GM19468 (cell line): Measurements from ENCODE around the gene DHRS9.
"Not testable (repeated sequence)": the region's sequence is repeated elsewhere in the genome, so short reads cannot be mapped to it uniquely, and the experiment has no call there.

ENCODE experiments used
- ATAC-seq: cut with Tn5 transposase; IDR thresholded peaks from one replicate; pipeline ENCODE4 v1.9.1; 2021; ENCODE audit warnings: mild to moderate bottlenecking, moderate library complexity, moderate number of reproducible peaks; ENCODE audit not compliant: unreplicated experiment; ENCODE audit errors: extremely low read depth

The DHRS9 gene

GRCh38 chr2:169119851-169120250, 50.5 kb downstream of the DHRS9 start:
- ATAC-seq, result no peak

DNA sequence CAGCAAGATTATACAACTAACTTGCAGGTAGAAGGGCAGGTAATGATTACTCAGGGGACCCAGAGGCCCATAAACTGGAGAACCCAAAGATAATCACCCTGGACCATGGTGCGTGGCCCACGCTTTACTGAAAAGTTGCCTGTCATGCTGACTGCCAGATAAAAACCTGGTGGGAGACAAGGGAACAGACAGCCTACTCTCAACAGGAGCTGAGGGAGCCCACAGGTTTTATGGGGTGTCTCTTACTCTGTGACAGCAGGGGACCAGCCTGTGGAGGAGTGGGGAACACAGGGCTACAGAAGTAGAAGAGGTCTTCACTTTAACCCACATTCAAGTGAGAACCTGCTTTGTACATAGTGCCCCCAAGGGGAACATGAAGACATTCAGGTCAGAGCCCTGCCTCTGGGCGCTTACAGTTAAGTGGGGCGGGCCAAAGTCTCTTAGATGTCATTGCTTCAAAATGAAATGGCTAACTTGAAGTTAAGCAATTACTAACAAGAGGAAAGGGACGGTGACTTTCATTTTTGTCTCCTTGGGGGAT, 60.4 kb downstream of the DHRS9 start:
- ATAC-seq, result no peak

GRCh38 chr2:169131587-169132512, 62.5 kb downstream of the DHRS9 start:
- peak; percentile 24 for ATAC-seq

- not testable (repeated sequence) for ATAC-seq
Observed at GRCh38 chr2:169134272-169134671, 64.9 kb downstream of the DHRS9 start.

DNA sequence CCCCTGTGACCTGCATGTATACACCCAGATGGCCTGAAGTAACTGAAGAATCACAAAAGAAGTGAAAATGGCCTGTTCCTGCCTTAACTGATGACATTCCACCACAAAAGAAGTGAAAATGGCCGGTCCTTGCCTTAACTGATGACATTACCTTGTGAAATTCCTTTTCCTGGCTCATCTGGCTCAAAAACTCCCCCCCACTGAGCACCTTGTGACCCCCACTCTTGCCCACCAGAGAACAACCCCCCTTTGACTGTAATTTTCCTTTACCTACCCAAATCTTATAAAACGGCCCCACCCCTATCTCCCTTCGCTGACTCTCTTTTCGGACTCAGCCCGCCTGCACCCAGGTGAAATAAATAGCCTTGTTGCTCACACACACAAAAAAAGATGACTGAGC, 67.1 kb downstream of the DHRS9 start:
- ATAC-seq, result not testable (repeated sequence)

DNA sequence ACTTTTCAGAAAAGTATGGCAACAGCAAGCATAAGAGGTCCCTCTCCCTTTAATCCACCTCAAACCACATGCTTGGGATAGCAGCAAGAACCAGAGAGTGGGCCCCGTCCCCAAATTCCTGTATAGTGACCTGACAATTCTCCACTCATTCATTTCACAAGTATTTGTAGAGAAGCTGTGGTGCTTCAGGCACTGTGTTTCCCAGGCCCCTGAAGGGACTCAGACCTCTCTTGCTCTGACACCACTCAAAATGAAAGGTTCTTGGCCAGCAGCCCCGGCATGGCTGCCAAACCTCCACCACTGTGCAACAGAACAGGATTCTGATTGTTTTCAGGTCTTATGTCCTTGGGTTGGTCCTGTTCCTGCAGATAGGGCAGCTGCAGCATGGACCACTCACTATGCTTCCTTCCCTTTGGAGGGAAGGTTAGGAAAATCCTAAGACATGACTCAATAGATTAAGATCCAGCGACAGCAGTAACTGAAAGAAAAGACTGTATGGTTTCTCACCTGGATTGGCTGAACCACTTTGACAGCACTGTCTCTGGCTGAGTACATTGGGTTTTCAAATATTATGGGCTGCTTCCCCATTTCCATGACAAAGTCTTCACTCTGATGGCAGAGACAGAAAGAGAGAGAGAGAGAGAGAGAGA, 67.6 kb downstream of the DHRS9 start:
- ATAC-seq, result no peak

- no peak for ATAC-seq
Observed at GRCh38 chr2:169137924-169138323, 68.6 kb downstream of the DHRS9 start.

DNA sequence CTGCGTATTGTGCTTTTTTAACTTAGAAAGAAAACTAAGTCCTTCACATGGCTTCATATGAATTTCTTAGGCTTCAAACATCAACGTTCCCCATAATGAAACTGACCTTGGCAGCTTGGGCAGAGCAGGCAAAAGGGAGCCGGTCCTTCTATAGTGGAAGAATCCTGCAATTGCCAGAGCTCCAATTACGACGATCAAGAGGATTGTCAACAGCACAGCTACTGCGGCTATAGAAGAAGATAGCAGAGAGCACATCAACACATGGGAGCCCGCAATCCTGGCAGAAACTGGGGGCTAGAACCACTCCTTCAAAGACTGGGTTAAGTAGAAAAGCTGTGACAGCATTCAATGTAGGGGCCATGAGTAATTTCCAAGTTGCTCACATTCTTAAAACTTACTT, 69.8 kb downstream of the DHRS9 start:
- ATAC-seq, result no peak

DNA sequence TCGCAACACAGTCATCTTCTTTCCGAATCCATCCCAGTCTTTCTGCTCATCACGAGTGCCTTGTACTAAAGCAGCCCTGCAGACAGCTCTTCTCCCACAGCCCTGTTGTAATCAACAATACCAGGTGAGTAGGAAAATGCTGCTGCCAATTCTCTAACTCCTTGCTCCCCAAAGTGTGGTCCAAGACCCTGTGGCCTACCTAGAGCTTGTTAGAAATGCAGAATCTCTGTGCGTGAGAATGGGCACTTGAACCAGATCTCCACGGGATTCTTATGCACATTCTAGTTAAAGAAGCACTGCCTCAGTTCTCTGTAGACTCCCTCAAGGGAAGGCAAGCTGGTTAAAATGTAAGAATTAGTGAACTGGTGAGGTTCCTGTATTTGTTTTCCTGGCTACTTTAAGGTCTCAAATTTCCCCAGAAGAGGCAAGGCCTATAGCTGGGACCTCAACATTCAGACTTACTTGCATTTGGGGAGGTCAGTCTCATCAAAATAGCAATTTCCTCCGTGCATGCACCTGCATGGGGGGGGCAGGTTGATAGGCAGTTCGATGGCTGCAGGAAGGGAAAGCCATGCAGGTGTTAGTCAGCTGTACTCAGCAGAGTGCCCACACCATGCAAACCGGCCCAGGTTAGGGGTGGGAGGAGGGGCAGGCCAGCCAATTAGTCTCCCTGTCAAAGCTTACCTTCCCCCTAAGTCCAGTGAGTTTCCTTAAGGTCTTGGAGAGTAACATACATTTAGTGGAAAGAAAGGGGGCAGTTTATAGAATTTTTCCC, 70.8 kb downstream of the DHRS9 start:
- ATAC-seq, result no peak

GRCh38 chr2:169141713-169142352, 72.5 kb downstream of the DHRS9 start:
- no peak for ATAC-seq

- no peak for ATAC-seq
Observed at GRCh38 chr2:169143998-169144397, 74.6 kb downstream of the DHRS9 start.
